ENCODE data around the gene IRX6. TPM values are rescaled to one million over a fixed set of nuclear protein-coding genes. Genes with fewer than 3 reads are reported as not detected.

The IRX6 gene
- total and polyA plus RNA-seq, 3 donors from 2014 or later, result 0.12 to 0.63 (median 0.50) TPM

DNA sequence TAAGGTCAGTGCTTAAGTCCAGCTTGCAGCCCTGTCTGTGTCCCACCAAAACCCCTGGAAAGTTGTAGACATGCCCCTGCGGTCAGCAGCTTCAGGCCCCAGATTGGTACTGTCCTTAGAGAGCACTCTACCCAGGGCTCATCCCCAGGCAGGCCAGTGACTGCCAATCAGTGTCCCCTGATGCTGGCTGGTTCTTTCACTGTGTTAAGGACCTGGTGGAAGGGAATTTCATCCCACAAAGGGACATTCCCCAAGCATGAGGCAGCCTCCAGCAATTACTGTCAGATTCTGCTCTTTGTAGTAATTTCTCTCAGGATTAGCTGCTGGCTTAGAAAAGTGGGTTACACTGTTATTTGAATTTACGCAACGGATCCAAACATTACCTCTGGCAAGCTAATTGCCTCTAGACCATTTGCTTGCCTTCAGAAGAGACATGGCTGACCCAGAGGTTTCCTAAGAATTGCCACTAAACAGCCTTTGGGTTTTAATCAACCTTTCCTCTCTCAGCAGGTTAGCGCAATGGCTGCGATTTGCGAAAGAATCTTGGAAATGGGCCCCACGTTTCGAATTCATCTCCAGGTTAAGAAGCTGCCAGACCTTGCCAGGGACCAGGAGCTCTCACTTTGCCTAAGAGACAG is 5.9 kb downstream of the IRX6 start:
- no peaks in the 10 kb centered on the region for H3K27me3 ChIP-seq
- H3K36me3 ChIP-seq (ENCODE audit: low read depth, missing control alignments), result no peaks in the 10 kb centered on the region
- H3K9me3 ChIP-seq, result no peaks in the 10 kb centered on the region
- H3K27ac ChIP-seq, result no peak overlapping the region
- no peak for DNase-seq
- no peaks in the 10 kb centered on the region for H3K4me1 ChIP-seq
- 52 to 65% methylated on average over 7 to 8 of the region's 8 CpGs for WGBS, 2 donors
- H3K4me3 ChIP-seq, result no peak overlapping the region
- TF ChIP-seq, protein P1, sequence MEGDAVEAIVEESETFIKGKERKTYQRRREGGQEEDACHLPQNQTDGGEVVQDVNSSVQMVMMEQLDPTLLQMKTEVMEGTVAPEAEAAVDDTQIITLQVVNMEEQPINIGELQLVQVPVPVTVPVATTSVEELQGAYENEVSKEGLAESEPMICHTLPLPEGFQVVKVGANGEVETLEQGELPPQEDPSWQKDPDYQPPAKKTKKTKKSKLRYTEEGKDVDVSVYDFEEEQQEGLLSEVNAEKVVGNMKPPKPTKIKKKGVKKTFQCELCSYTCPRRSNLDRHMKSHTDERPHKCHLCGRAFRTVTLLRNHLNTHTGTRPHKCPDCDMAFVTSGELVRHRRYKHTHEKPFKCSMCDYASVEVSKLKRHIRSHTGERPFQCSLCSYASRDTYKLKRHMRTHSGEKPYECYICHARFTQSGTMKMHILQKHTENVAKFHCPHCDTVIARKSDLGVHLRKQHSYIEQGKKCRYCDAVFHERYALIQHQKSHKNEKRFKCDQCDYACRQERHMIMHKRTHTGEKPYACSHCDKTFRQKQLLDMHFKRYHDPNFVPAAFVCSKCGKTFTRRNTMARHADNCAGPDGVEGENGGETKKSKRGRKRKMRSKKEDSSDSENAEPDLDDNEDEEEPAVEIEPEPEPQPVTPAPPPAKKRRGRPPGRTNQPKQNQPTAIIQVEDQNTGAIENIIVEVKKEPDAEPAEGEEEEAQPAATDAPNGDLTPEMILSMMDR (IDR thresholded peaks at IDR 0.05), result no peak
- no peak for TF ChIP-seq POLR2A (IDR thresholded peaks at IDR 0.05)
- intact Hi-C loops (cut with DNase I; ENCODE audit: low total_unique reads), result no loop called here

DNA sequence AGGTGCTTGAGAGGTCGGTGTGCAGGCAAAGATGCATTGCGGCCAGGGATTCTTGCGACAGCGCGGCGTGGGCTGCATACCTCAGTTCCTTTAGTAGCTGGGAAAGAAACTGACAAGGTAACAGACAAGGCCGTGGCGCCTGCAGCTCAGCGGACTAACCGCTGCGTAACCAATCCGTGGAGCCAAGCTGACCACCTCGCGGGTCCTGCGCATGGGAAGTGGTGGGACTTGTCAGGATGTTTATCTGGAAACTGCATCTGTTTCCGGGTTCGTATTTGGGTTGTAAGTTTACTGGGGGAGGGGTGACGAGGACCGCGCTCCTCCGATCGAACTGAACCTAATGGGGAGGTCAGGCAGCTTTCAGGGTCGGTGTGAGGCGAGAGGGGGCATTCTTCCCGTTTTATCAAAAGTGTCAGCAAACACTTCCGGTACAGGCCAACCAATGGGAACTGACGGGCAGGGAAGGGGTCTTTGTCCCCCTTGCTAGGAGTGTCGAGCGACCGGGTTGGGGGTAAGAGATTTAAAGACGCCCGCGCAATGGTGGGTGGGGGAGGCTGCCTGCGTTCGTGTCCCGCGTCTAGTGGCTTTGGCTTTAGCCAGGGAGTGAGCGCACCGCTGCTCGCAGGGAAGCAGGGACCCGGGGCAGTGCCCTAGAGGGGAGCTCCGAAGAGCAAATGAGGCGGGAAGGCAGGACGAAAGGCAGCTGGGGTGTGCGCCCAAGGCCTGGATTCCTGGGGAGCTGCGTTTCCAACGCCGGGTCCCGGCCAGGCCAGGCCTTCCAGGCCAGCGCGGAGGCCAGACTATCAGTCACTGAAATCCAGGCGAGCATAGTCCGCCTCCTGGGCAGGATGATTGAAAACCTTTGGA is 7.0 kb downstream of the IRX6 start:
- Histone ChIP-seq H3K36me3 (ENCODE audit: low read depth, missing control alignments) (no peaks in the 10 kb centered on the region), H3K4me1 (no peaks in the 10 kb centered on the region), H3K9me3 (no peaks in the 10 kb centered on the region), H3K27ac (no peak overlapping the region), H3K27me3 (no peaks in the 10 kb centered on the region), H3K4me3 (no peak overlapping the region)
- WGBS, 2 donors, result 26 to 30% methylated on average over 39 to 53 of the region's 53 CpGs
- intact Hi-C loops (cut with DNase I; ENCODE audit: low total_unique reads), result no loop called here
- no peak for DNase-seq
- TF ChIP-seq, protein P1 (IDR thresholded peaks at IDR 0.05), result no peak
- no peak for TF ChIP-seq POLR2A (IDR thresholded peaks at IDR 0.05)

DNA sequence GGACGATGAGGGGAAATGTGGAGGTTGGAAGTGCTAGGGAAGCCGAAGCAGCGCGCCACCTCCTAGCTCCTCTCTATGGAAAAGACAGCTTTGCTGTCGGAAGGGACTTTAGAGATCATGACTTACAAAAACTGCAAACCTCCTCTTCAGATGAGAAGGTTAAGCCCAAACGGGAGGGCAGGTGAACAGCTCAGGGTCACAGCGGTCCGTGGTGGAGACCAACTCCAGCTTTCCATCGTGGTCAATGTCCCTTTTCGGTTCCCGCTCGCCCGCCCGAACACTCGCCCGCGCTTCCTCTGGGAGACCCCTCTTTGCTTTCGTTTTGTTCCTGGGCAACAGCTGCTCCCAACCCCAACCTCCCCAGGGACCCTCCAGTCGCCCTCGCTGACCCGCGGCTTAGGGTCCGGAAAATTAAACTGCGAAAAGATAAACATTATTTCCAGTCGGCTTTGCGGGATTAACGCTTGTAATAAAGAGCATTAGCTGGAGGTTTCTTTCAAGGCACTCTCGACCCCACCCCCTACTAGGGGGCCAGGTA is 7.7 kb downstream of the IRX6 start:
- Histone ChIP-seq H3K9me3 (no peaks in the 10 kb centered on the region), H3K27me3 (no peaks in the 10 kb centered on the region), H3K27ac (no peak overlapping the region), H3K36me3 (ENCODE audit: low read depth, missing control alignments) (no peaks in the 10 kb centered on the region), H3K4me3 (no peak overlapping the region), H3K4me1 (no peaks in the 10 kb centered on the region)
- DNase-seq, result no peak
- TF ChIP-seq POLR2A (IDR thresholded peaks at IDR 0.05), result no peak
- TF ChIP-seq, protein P1 (IDR thresholded peaks at IDR 0.05), result no peak
- intact Hi-C loops (cut with DNase I; ENCODE audit: low total_unique reads), result no loop called here
- 34 to 36% methylated on average over 27 to 28 of the region's 28 CpGs for WGBS, 2 donors

DNA sequence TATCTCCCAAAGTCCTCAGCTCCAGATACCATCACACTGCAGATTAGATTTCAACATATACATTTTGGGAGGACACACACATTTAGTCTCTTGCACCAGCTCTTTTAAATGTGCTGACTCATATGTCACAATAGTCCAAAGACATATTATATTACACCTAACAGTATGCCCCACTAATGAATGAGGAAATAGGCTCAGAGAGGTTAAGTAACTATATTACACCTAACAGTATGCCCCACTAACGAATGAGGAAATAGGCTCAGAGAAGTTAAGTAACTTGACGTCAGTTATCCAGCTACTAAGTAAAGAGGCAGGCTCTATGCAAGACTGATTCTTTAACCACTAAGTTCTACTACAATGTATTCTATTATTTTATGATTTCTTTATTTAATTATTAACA is 9.7 kb downstream of the IRX6 start:
- no peak for DNase-seq
- intact Hi-C loops (cut with DNase I; ENCODE audit: low total_unique reads), result no loop called here
- no peak overlapping the region for H3K4me3 ChIP-seq
- H3K4me1 ChIP-seq, result no peaks in the 10 kb centered on the region
- no peaks in the 10 kb centered on the region for H3K27me3 ChIP-seq
- no peak overlapping the region for H3K27ac ChIP-seq
- 68 to 81% methylated on average over 2 of the region's 2 CpGs for WGBS, 2 donors
- no peaks in the 10 kb centered on the region for H3K9me3 ChIP-seq
- H3K36me3 ChIP-seq (ENCODE audit: low read depth, missing control alignments), result no peaks in the 10 kb centered on the region
- TF ChIP-seq, protein P1 (IDR thresholded peaks at IDR 0.05), result no peak
- TF ChIP-seq POLR2A (IDR thresholded peaks at IDR 0.05), result no peak

Measured in testis (tissue), 3 donors.